GM12874 (cell line): ENCODE results near the gene IFFO2.

Experiments
- TF ChIP-seq, protein P1 (sequence below): IDR thresholded peaks from 2 replicates; pipeline ENCODE4 v1.5.1; 2011; ENCODE audit warnings: low read depth, mild to moderate bottlenecking, control low read depth, low read length, moderate library complexity; ENCODE audit not compliant: insufficient read depth

IFFO2 gene

DNA sequence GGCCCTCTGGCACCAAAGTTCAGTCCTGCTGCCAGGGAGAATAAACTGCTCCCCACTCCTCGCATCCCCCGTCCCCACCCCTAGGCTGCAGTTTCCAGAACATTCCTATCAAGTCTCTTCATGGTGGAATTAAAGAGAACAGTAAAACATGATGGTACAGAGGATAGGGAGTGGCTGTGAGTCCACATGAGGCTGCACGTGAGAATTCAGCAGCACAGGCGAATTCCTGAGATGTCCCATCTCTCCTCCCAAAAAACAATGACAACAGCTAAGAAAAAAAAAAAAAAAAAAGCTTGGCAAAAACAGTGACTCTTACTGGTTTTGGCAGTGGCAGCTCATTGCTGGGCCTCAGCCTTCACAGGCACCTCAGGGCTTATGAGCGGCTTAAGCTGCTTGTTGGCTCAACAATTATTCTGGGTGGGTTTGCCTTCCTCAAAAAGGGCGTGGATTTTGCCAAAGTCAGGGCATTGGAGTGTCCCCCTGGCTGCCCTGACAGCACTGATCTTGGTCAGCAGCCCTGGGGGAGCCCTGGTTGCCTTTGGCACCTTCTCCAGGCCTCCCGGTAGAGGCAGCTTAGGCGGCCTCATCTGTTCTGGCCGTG is 5.7 kb upstream of the IFFO2 start:
- TF ChIP-seq, protein P1, sequence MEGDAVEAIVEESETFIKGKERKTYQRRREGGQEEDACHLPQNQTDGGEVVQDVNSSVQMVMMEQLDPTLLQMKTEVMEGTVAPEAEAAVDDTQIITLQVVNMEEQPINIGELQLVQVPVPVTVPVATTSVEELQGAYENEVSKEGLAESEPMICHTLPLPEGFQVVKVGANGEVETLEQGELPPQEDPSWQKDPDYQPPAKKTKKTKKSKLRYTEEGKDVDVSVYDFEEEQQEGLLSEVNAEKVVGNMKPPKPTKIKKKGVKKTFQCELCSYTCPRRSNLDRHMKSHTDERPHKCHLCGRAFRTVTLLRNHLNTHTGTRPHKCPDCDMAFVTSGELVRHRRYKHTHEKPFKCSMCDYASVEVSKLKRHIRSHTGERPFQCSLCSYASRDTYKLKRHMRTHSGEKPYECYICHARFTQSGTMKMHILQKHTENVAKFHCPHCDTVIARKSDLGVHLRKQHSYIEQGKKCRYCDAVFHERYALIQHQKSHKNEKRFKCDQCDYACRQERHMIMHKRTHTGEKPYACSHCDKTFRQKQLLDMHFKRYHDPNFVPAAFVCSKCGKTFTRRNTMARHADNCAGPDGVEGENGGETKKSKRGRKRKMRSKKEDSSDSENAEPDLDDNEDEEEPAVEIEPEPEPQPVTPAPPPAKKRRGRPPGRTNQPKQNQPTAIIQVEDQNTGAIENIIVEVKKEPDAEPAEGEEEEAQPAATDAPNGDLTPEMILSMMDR: no peak

GRCh38 chr1:18960821-18961220 is 4.3 kb upstream of the IFFO2 start:
- TF ChIP-seq, protein P1: no peak

DNA sequence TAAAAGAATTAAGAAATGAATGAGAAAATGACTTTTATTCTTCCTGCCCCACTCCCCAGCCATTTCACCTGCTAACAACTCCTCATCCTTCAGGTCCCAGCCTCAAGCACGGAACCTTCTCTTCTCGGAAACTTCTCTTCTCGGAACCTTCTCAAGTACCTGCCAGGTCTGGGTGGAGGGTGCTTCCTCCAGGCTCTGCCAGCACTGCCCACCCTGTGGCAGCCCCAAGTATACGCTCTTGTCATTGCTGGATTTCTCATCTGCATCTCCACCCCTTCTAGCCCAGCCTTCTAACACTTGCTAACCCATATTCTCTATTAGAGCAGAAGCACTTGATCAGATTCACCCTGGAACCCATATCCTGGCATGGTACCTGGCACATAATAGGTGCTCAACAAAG is 3.9 kb upstream of the IFFO2 start:
- TF ChIP-seq, protein P1: no peak

DNA sequence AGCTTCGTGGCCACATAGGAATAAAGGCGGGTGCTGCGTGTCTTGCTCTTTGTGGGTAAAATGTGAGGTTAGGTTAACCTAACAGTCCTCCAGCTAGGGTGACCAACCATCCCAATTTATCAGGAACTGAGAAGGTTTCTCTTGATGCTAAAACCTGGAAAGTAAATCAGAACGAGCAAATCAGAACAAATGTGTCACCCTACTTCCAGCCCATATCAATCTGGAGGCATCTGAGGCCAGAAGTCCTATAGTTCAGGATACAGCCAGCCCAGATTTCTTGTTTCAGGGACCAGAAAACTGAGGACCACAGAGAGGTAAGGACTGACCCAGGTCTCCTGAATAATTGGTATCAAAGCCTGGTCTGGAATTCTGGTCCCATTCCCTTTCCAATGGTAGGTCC is 3.1 kb upstream of the IFFO2 start:
- TF ChIP-seq, protein P1: no peak

DNA sequence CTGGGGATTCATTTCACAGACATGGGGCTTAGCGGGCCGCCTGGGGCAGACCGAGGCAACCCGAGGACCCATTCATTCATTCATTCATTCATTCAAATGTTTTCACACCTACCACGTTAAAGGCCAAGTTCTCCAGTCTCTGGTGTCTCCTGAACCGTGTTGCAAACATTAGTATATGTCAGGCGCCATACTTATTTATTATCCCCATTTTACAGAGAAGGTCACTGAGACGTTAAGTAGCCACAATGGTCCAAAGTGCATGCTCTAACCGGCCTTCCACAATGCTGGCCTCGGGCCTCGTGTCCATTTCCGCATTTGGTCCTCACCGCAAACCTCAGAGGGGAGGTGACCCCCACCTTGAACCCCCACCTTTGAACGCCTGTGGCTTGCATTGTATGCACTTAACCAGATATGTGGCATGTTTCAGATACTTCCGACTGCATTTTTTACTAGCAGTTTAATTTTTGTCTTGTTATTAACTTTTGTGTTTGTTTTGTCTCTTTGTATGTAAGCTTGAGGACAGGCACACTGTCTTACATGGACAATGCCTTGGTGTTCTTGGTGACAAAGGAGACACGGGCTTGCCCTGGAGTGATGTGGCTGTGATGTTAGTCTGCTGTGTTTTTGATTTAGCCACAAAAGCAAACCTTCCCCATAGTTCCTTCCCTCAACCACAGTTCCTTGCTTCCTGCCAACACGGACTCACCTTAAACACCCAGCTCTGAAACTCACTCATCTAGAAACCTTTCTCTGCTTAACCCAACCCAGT is 1.2 kb upstream of the IFFO2 start:
- TF ChIP-seq, protein P1: no peak

- TF ChIP-seq, protein P1: no peak
Measured at GRCh38 chr1:18957136-18957521, 653 bp upstream of the IFFO2 start.

GRCh38 chr1:18955441-18956192 is 859 bp downstream of the IFFO2 start:
- TF ChIP-seq, protein P1: peak; percentile 6; the same call in 1 of the 2 replicates
